PFSK-1 (cell line): ENCODE data around the gene ZBTB2.

ENCODE experiments used
- FOXP2 ChIP-seq: optimal IDR thresholded peaks from 2 replicates; pipeline ENCODE3; 2011; ENCODE audit warnings: borderline replicate concordance, control low read depth, inconsistent platforms; ENCODE audit not compliant: insufficient read depth; ENCODE audit errors: extremely low read length, extremely low read depth
- POLR2AphosphoS5 ChIP-seq: IDR thresholded peaks from 2 replicates; pipeline ENCODE4 v1.6.1; 2012; ENCODE audit warnings: low read depth, mild to moderate bottlenecking, control low read depth, low read length, moderate library complexity
- SIN3A ChIP-seq: IDR thresholded peaks from 2 replicates; pipeline ENCODE4 v1.6.1; 2012; ENCODE audit warnings: mild to moderate bottlenecking, low read length, moderate library complexity, borderline replicate concordance; ENCODE audit not compliant: insufficient read depth
- TAF1 ChIP-seq: IDR thresholded peaks from 2 replicates; pipeline ENCODE4 v1.6.1; 2012; ENCODE audit warnings: low read length, control low read depth, borderline replicate concordance; ENCODE audit not compliant: insufficient read depth
- TF ChIP-seq, protein P1 (sequence below), 2 experiments: IDR thresholded peaks; 2 replicates each; pipeline versions ENCODE4 v1.6.1 to v1.8.0; 2011 to 2012; ENCODE audit warnings: low read depth in 2 of 2, low read length in 2 of 2, control low read depth in 1 of 2, inconsistent platforms in 1 of 2, mild to moderate bottlenecking in 1 of 2, moderate library complexity in 1 of 2; ENCODE audit not compliant: insufficient read depth in 1 of 2

ZBTB2 gene

DNA sequence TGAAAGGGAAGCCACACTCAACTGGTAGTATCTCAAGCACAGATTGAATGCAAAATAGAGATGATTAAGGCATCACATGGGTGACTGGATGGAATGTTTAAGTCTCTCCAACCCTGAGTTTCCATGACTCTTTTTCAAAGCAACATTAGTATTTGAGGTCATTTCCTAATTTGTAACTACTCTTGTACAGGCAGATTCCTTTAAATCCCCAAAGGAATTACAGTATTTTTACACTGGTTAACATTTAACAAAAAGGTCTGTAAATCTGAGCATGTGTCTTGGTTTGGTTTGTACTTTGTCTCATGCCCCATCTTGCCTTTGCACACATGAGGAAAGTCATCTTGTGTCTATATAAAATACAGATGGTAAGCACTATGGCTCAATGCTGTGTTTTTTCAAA lies 45.4 kb upstream of the ZBTB2 start:
- TF ChIP-seq TAF1, result no peak

DNA sequence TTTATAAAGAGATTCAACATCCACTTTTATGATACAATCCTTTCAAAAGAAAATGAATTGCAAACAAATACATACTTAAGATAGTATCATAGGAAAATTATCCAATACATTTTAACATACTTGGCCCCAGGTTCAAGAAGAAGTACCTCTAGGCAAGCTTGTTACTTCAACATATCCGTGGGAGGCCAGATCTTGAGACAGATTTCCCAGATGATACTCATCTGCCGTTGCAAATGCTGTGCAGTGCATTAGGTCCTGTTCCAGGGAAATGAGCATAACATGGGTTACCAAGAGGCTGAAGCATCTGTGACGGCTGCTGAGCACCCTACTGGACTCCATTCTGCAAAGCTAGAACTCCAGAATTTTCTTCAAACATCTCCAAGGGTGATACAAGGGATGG lies 44.9 kb upstream of the ZBTB2 start:
- TF ChIP-seq, protein P1, sequence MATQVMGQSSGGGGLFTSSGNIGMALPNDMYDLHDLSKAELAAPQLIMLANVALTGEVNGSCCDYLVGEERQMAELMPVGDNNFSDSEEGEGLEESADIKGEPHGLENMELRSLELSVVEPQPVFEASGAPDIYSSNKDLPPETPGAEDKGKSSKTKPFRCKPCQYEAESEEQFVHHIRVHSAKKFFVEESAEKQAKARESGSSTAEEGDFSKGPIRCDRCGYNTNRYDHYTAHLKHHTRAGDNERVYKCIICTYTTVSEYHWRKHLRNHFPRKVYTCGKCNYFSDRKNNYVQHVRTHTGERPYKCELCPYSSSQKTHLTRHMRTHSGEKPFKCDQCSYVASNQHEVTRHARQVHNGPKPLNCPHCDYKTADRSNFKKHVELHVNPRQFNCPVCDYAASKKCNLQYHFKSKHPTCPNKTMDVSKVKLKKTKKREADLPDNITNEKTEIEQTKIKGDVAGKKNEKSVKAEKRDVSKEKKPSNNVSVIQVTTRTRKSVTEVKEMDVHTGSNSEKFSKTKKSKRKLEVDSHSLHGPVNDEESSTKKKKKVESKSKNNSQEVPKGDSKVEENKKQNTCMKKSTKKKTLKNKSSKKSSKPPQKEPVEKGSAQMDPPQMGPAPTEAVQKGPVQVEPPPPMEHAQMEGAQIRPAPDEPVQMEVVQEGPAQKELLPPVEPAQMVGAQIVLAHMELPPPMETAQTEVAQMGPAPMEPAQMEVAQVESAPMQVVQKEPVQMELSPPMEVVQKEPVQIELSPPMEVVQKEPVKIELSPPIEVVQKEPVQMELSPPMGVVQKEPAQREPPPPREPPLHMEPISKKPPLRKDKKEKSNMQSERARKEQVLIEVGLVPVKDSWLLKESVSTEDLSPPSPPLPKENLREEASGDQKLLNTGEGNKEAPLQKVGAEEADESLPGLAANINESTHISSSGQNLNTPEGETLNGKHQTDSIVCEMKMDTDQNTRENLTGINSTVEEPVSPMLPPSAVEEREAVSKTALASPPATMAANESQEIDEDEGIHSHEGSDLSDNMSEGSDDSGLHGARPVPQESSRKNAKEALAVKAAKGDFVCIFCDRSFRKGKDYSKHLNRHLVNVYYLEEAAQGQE (IDR thresholded peaks at IDR 0.05; ENCODE audit: insufficient read depth in 1 of 2, low read depth in 2 of 2, low read length in 2 of 2), result no peak
- TF ChIP-seq POLR2AphosphoS5, result no peak
- TF ChIP-seq TAF1, result no peak
- no peak for TF ChIP-seq SIN3A
- TF ChIP-seq FOXP2, result no peak

DNA sequence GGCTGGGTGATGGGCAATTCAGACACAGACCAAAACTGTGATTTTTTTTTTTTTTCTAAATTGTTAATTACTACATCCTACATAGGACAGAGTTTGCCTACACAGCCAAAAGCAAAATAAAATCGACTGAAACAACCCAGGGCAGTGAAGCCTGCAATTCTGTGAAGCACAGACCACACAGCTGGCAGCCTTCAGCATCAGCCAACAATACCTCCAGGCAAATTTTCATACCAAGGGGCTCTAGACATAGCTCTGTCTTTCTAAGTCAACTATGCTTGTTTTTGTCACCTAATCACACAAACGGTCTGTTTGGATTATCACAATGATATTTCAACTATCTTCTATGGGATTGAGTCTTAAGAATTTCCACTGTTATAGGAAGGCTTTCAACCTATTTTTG lies 43.0 kb upstream of the ZBTB2 start:
- TF ChIP-seq TAF1 (no peak), SIN3A (no peak), POLR2AphosphoS5 (no peak), FOXP2 (no peak)
- TF ChIP-seq, protein P1 (IDR thresholded peaks at IDR 0.05; ENCODE audit: insufficient read depth in 1 of 2, low read depth in 2 of 2, low read length in 2 of 2), result no peak

DNA sequence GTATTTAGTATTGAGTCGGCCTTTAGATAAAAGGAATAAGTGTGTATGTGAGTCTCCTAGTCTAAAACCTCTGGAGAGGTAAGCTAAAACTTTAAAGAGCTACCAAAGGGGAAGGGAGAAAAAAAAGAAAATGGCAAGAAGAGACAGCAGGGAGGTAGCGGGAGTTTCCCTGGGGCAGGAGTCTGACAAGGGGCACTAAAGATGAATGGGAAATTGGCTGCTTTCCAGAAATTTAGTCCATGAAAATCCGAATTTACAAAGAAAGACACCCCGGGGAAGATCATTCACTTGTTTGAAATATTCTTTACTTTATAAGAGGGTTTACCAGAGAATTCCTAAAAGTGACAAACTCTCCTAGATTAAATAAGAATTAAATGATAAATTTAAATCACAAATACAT lies 41.3 kb upstream of the ZBTB2 start:
- TF ChIP-seq POLR2AphosphoS5, result no peak
- no peak for TF ChIP-seq TAF1
- no peak for TF ChIP-seq SIN3A

DNA sequence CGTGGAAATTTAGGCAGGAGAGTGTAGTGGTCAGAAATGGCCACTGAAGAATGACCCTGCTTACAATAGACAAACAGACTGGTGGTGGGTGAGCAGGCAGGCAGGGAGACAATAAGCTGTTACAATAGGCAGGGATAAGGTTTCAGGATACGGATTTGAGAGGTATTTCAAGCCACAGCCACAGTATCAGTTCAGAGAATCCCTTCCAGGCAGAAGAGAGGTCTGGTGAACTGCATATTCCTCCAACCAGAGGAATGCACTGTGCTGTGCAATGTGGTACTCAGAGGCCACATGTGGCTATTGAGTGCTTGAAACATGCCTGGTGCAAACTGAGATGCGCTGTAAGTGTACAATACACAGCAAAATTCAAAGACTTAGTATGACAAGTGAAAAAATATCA lies 40.0 kb upstream of the ZBTB2 start:
- TF ChIP-seq SIN3A (no peak), FOXP2 (no peak), POLR2AphosphoS5 (no peak), TAF1 (no peak)
- TF ChIP-seq, protein P1 (IDR thresholded peaks at IDR 0.05; ENCODE audit: insufficient read depth in 1 of 2, low read depth in 2 of 2, low read length in 2 of 2), result no peak

DNA sequence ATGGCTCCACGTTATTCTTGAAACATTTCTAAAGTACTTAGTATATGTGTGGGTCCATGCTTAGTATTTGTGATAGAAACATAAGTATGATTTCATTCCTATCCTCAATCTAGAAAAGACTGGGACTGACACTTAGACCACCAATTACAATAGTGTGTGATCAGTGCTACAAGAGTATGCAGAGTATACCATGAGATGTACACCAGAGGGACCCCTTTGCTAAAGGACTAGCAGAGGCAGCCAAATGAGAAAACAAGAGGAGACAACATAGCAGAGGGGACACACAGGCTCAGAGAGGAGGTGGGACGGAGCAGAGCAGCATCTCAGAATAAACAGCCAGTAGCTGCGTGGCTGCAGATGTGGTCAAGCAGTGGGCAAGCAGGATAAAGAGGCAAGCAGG lies 39.5 kb upstream of the ZBTB2 start:
- TF ChIP-seq POLR2AphosphoS5, result no peak
- no peak for TF ChIP-seq FOXP2
- no peak for TF ChIP-seq SIN3A
- no peak for TF ChIP-seq TAF1
- TF ChIP-seq, protein P1 (IDR thresholded peaks at IDR 0.05; ENCODE audit: insufficient read depth in 1 of 2, low read depth in 2 of 2, low read length in 2 of 2), result no peak
